Central memory CD8-positive, alpha-beta T cell (primary cell): ENCODE data around the gene GSTT2.
"Not testable (repeated sequence)": the region's sequence is repeated elsewhere in the genome, so short reads cannot be mapped to it uniquely, and the experiment has no call there.

ENCODE experiments used
- ATAC-seq: fragments of 150-1000 bp; cut with Tn5 transposase; replicated peaks from 2 replicates; pipeline ENCODE4 v1.10.0; 2022; ENCODE audit warnings: mild to moderate bottlenecking, moderate FRiP score, moderate number of reproducible peaks; ENCODE audit not compliant: poor library complexity, severe bottlenecking; ENCODE audit errors: extremely low read depth
- DNase-seq, 2 donors: peaks; one replicate each; pipeline ENCODE4 v3.0.0; 2021; ENCODE audit warnings: low spot score in 2 of 2
- H3K27ac Mint-ChIP-seq: one replicate; pipeline ENCODE4 v1.8.0; 2022; ENCODE audit warnings: low read depth, mild to moderate bottlenecking, moderate library complexity, mixed read lengths
- H3K27me3 Mint-ChIP-seq: one replicate; pipeline ENCODE4 v1.8.0; 2022; ENCODE audit warnings: mixed read lengths
- H3K36me3 Mint-ChIP-seq: one replicate; pipeline ENCODE4 v1.8.0; 2022; ENCODE audit warnings: mild to moderate bottlenecking, moderate library complexity, mixed read lengths; ENCODE audit not compliant: insufficient read depth
- H3K4me1 Mint-ChIP-seq: one replicate; pipeline ENCODE4 v1.8.0; 2022; ENCODE audit warnings: mixed read lengths
- H3K4me3 Mint-ChIP-seq: one replicate; pipeline ENCODE4 v1.8.0; 2022; ENCODE audit warnings: mild to moderate bottlenecking, moderate library complexity, mixed read lengths
- H3K9me3 Mint-ChIP-seq: one replicate; pipeline ENCODE4 v1.8.0; 2022; ENCODE audit warnings: mixed read lengths

Gene GSTT2

DNA sequence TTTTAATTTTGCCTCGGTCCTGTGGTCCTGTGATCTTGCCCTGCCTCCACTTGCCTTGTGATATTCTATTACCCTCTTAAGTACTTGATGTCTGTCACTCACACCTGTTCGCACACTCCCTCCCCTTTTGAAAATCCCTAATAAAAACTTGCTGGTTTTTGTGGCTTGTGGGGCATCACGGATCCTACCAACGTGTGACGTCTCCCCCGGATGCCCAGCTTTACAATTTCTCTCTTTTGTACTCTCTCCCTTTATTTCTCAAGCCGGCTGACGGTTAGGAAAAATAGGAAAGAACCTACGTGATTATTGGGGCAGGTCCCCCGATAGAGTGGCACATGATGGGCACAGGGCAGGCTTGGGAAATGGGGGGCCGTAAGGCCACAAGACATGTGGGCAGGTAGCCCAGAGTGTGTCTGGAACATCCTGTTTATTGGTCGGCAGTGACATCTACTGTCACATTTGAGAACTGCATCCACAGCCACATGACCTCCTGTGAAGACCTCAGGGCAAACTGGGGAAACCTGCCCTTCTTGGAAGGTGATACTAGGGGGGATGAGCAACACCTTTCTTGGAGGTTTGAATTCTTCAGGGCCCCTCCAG lies 23.5 kb upstream of the GSTT2 start:
- H3K27ac Mint-ChIP-seq: not testable (repeated sequence)
- ATAC-seq: peak; percentile 80

DNA sequence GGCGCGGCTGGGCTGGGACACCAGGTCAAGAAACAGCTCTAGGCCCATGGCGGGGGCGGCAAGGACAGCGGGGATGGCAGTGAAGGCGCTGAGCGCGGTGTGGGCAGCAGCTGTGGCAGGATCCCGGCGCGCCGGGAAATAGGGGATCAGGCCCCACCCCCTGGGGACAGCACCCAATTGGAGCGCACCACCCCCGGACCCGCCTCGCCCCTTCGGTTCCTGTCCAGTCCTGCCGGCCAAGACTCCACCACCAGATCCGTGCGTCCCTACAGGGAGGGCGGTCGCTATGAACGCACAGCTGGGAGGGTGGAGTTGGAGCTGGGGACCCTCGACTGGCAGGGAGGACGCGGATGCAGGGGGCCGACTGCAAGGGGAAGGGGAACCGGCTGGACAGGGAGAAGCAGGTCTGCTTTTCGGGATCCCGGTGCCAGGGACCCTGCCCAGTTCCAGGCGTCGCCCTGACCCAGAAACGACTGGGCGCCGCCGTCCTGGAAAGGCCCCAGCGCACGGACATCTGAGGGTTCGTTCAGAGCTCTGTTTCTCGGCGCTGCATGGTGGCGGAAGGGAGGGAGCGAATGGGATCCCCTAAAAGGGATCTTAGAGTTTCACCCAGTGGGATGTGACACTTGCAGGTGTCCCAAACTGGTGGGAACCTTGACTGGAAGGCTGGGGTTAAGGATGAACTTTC lies 18.7 kb upstream of the GSTT2 start, which contains the start of gene GSTT2B:
Gene GSTT2B, minus strand, starts transcription at position 112 of the 688 bp plus-strand sequence. Its CDS starts 64 bp downstream, at position 48.
- not testable (repeated sequence) for H3K4me1 Mint-ChIP-seq, H3K27me3 Mint-ChIP-seq, H3K36me3 Mint-ChIP-seq, DNase-seq, ATAC-seq, H3K27ac Mint-ChIP-seq, H3K4me3 Mint-ChIP-seq, H3K9me3 Mint-ChIP-seq

More for the DNA sequence above, 23.5 kb upstream of the GSTT2 start:
- not testable (repeated sequence) for H3K4me1 Mint-ChIP-seq, H3K4me3 Mint-ChIP-seq, H3K36me3 Mint-ChIP-seq, H3K27me3 Mint-ChIP-seq, H3K9me3 Mint-ChIP-seq
- DNase-seq: peak; percentile 52 to 90

DNA sequence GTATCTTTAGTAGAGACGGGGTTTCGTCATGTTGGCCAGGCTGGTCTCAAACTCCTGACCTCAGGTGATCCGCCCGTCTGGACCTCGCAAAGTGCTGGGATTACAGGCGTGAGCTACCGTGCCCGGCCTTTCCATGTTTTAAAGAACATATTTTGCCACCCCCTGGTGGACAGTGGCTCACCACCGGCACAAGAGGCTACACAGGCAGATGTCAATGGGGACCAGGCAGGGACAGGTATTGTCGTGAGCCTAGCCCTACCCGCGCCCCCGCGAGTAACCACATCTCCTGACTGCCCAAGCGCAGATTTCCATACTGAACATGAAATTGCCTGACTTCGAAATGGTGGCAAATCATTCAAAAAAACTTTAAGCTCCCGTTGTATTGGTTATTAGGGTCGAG lies 13.8 kb upstream of the GSTT2 start:
- not testable (repeated sequence) for H3K4me1 Mint-ChIP-seq, H3K27ac Mint-ChIP-seq, DNase-seq, H3K9me3 Mint-ChIP-seq, H3K36me3 Mint-ChIP-seq, H3K4me3 Mint-ChIP-seq, H3K27me3 Mint-ChIP-seq
- peak; percentile 38 for ATAC-seq

DNA sequence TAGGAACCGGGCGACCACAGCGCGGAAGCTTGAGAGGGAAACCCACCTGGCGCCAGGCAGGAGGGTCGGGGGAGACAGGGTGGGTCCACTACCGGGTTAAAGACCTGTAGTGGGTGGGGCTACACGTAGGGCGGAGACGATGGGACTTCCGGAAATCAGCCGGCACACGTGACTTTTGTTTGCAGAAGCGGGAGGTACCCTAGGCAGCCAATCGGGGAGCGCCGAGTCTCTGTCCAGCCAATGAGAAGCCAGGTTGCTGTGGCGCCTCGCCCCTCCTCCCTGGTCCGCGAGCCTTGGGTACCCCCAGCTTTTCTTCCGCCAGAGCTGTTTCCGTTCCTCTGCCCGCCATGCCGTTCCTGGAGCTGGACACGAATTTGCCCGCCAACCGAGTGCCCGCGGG lies 13.4 kb upstream of the GSTT2 start, which contains the start of gene DDTL:
Gene DDTL, plus strand, starts transcription at position 321 of the 400 bp plus-strand sequence. Its CDS starts 27 bp downstream, at position 348.
- ATAC-seq: peak; percentile 99
- H3K27ac Mint-ChIP-seq, H3K9me3 Mint-ChIP-seq, H3K27me3 Mint-ChIP-seq, H3K4me3 Mint-ChIP-seq, DNase-seq, H3K36me3 Mint-ChIP-seq, H3K4me1 Mint-ChIP-seq: not testable (repeated sequence)

DNA sequence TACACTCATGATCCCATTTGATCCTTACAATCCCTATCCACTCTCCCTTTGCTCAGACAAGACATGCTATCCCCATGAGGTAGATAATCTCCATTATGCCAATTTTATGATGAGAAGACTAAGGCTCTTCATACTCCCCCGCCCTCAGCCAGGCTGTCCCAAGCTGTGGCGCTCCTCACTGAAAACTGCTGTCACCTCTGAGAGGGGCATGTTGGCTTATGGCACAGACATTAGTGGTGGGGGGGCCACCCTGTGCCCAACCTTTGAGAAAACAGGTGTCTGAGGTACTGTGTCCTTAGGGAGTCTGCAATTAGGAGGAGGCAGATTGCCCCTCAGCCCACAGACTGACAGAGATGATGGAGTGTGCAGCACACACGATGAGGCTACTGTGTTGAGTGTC lies 10.9 kb upstream of the GSTT2 start:
- Mint-ChIP-seq H3K4me1 (peaks cover 10% of the 10 kb centered on the region), H3K9me3 (no peaks in the 10 kb centered on the region), H3K36me3 (peaks cover 12% of the 10 kb centered on the region), H3K27me3 (no peaks in the 10 kb centered on the region), H3K27ac (no peak overlapping the region), H3K4me3 (no peak overlapping the region)
- DNase-seq: no peak
- no peak for ATAC-seq

DNA sequence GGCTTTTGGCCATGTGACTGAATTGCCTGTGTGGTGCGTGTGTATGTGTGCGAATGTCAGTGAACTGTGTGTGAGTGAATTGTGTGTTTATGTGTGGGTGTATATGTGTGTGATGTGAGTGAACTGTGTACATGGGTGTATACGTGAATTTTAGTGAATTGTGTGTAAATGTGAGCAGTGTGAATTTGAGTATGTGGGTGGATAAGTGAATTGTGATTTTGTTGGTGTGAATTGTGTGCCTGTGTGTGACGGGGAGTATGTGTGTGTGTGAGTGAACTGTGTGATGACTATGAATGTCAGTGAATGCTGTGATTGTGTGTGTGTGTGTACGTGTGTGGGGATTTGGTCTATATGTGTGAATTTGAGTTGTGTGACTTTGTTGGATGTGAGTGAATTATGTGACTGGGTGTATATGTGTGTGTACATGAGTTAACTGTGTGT lies 9.7 kb upstream of the GSTT2 start:
- ATAC-seq (no peak), DNase-seq (no peak)
- Mint-ChIP-seq H3K4me1 (peaks cover 10% of the 10 kb centered on the region), H3K27me3 (no peaks in the 10 kb centered on the region), H3K27ac (peak overlapping the region; percentile 3), H3K36me3 (peaks cover 12% of the 10 kb centered on the region), H3K4me3 (no peak overlapping the region), H3K9me3 (no peaks in the 10 kb centered on the region)

DNA sequence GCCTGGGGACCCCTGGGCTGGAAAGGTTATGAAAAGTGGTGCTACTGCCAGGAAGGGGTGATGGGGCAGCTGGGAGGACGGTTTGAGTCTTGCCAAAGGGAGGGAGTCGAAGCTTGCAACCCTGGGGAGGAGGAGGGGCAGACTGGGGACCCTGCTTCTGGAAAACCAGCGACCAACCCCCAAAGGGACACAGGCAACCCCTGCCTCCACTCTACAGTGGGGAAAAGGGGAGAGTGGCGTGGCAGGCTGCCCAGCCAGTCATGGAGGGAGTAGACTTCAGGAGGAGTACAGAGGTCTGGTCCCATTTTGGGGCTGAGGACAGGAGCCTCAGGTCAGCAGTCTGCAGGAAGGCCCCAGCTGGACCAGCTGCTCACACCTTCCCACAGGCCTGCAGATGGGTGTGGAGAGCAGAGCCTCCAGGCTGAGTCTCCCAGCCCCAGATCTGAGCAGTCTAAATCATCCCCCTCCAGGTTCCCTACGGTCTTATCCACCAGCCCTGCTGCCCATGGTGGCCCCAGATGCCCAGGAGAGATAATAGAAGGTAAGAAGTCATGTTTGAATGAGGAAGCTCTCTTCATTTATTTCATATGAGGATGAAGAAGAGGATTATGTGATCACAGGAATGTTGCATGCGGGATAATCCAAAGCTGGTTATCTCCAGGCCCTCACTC lies 9.0 kb upstream of the GSTT2 start:
- Mint-ChIP-seq H3K27me3 (no peaks in the 10 kb centered on the region), H3K9me3 (no peaks in the 10 kb centered on the region), H3K4me3 (no peak overlapping the region), H3K4me1 (peaks cover 10% of the 10 kb centered on the region), H3K27ac (no peak overlapping the region), H3K36me3 (peaks cover 12% of the 10 kb centered on the region)
- no peak for DNase-seq
- ATAC-seq: no peak

DNA sequence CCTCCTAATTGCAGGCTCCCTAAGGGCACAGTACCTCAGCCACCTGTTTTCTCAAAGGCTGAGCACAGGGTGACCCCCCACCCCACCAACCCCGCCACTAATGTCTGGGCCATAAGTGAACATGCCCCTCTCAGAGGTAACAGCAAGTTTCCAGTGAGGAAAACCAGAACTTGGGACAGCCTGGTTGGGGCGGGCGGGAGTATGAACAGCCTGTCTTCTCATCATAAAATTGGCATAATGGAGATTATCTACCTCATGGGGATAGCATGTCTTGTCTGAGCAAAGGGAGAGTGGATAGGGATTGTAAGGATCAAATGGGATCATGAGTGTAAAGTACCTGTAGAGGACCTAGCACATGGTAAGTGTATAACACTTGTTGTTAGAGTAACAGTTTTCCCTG lies 8.0 kb upstream of the GSTT2 start:
- not testable (repeated sequence) for ATAC-seq, H3K27me3 Mint-ChIP-seq, DNase-seq, H3K9me3 Mint-ChIP-seq, H3K4me3 Mint-ChIP-seq, H3K27ac Mint-ChIP-seq, H3K4me1 Mint-ChIP-seq
- peaks cover 12% of the 10 kb centered on the region for H3K36me3 Mint-ChIP-seq

DNA sequence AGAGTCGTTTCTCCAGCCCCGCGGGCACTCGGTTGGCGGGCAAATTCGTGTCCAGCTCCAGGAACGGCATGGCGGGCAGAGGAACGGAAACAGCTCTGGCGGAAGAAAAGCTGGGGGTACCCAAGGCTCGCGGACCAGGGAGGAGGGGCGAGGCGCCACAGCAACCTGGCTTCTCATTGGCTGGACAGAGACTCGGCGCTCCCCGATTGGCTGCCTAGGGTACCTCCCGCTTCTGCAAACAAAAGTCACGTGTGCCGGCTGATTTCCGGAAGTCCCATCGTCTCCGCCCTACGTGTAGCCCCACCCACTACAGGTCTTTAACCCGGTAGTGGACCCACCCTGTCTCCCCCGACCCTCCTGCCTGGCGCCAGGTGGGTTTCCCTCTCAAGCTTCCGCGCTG lies 5.6 kb upstream of the GSTT2 start, which contains the start of gene DDT:
Gene DDT, minus strand, starts transcription at position 97 of the 400 bp plus-strand sequence. Its CDS starts 27 bp downstream, at position 70.
- not testable (repeated sequence) for H3K27ac Mint-ChIP-seq, H3K27me3 Mint-ChIP-seq

DNA sequence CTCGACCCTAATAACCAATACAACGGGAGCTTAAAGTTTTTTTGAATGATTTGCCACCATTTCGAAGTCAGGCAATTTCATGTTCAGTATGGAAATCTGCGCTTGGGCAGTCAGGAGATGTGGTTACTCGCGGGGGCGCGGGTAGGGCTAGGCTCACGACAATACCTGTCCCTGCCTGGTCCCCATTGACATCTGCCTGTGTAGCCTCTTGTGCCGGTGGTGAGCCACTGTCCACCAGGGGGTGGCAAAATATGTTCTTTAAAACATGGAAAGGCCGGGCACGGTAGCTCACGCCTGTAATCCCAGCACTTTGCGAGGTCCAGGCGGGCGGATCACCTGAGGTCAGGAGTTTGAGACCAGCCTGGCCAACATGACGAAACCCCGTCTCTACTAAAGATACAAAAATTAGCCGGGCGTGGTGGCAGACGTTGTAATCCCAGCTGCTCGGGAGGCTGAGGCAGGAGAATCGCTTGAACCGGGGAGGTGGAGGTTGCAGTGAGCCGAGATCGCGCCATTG lies 5.0 kb upstream of the GSTT2 start:
- not testable (repeated sequence) for H3K36me3 Mint-ChIP-seq, DNase-seq, H3K27ac Mint-ChIP-seq, H3K27me3 Mint-ChIP-seq, H3K4me1 Mint-ChIP-seq, H3K9me3 Mint-ChIP-seq, H3K4me3 Mint-ChIP-seq
- peak; percentile 35 for ATAC-seq

More for the DNA sequence above, 5.6 kb upstream of the GSTT2 start, which contains the start of gene DDT:
- not testable (repeated sequence) for H3K4me1 Mint-ChIP-seq, H3K9me3 Mint-ChIP-seq, DNase-seq, H3K4me3 Mint-ChIP-seq
- H3K36me3 Mint-ChIP-seq: peaks cover 11% of the 10 kb centered on the region
- peak; percentile 99 for ATAC-seq

DNA sequence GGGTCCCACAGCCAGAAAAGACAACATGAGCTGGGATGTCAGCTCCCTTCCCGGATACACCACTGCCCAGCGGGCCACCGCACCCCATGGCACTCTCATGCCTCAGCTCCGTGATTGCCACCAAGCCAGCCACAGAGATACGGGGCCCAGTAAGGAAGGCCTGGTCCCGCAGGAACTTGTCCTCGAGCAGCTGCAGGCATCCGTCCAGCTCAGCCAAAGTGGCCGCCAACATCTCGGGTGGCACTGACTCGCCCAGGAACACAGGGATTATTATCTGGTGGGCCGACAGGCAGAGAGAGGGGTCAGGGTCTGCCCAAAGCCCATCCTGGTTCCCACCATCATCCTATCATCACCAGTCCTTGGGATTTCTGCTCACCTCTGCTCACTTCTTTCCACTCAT lies 2.6 kb upstream of the GSTT2 start:
- not testable (repeated sequence) for H3K4me1 Mint-ChIP-seq, H3K36me3 Mint-ChIP-seq, H3K27ac Mint-ChIP-seq, H3K4me3 Mint-ChIP-seq, ATAC-seq, H3K9me3 Mint-ChIP-seq, H3K27me3 Mint-ChIP-seq, DNase-seq

DNA sequence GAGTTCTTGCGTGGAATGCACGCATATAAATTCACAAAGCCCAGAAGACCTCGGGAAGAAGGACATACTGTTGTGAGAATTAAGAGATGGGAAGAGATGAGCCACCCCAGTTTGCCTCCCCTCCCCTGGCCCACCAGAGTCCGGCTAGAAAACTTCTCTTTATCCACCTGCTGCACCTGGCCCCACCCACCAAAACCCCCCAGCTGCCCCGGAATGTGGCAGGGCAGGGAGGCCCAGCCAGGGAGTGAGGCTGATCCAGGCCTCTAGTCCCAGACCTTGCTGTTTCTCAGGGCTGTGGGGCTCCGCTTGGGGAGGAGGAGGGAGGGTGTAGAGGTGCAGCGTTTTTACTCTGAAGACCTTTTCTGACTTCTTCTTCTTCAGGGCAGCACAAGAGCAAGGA lies 633 bp downstream of the GSTT2 start:
- not testable (repeated sequence) for H3K27ac Mint-ChIP-seq, H3K9me3 Mint-ChIP-seq, H3K4me1 Mint-ChIP-seq, ATAC-seq, H3K27me3 Mint-ChIP-seq, H3K36me3 Mint-ChIP-seq, H3K4me3 Mint-ChIP-seq, DNase-seq
